ENCODE results near the gene SAPCD1. TPM values are rescaled to one million over a fixed set of nuclear protein-coding genes. Genes with fewer than 3 reads are reported as not detected.

SAPCD1 gene
- polyA plus RNA-seq (2011; rRNA removed) (0.24 and 0.88 TPM in 2 replicates), polyA minus RNA-seq (2011; rRNA and poly(A)+ RNA removed) (not detected in 2 replicates)

- Histone ChIP-seq H3K9me3 (ENCODE audit: control insufficient read depth, insufficient read depth, low read length) (no peaks in the 10 kb centered on the region; the same call in 1 of the 2 replicates), H3K27ac (ENCODE audit: low read depth, low read length) (no peak within 1 kb of the TSS), H3K4me3 (ENCODE audit: low read depth, low read length) (no peak within 1 kb of the TSS), H3K27me3 (ENCODE audit: control insufficient read depth, insufficient read depth, low read length) (no peaks in the 10 kb centered on the region)
- DNase-seq (ENCODE audit: low read depth, low spot score): no peak
- CTCF ChIA-PET: no interaction called here
- no peak for TF ChIP-seq CTCF (IDR thresholded peaks at IDR 0.05; ENCODE audit: low read depth, low read length)
- POLR2A ChIA-PET: no interaction called here
Measured at GRCh38 chr6:31762356-31762755, at the start of gene SAPCD1. SAPCD1 (plus strand) TSS chr6:31762656; CDS start chr6:31763055, 399 bp downstream.

GRCh38 chr6:31713465-31713864 is 49.0 kb upstream of the SAPCD1 start:
- no peak overlapping the region for H3K27ac ChIP-seq (ENCODE audit: low read depth, low read length)
- no peak for DNase-seq (ENCODE audit: low read depth, low spot score)
- no peak for TF ChIP-seq CTCF (IDR thresholded peaks at IDR 0.05; ENCODE audit: low read depth, low read length)
- no peaks in the 10 kb centered on the region for H3K9me3 ChIP-seq (ENCODE audit: control insufficient read depth, insufficient read depth, low read length)
- H3K4me3 ChIP-seq (ENCODE audit: low read depth, low read length): no peak overlapping the region
- peaks cover 34% of the 10 kb centered on the region for H3K27me3 ChIP-seq (ENCODE audit: control insufficient read depth, insufficient read depth, low read length)
- ChIA-PET CTCF (interaction anchor here (1.5 to 2.2 kb wide), 2 partner anchors 10 to 78 kb away, joined by 4 to 6 read pairs; partner anchors contain the start of gene ABHD16A), POLR2A (interaction anchor here (0.8 to 1.1 kb wide), 2 partner anchors 10 to 114 kb away, joined by 3 read pairs; partner anchors contain the start of gene HSPA1B)

GRCh38 chr6:31713991-31714684 is 48.3 kb upstream of the SAPCD1 start:
- TF ChIP-seq CTCF (IDR thresholded peaks at IDR 0.05; ENCODE audit: low read depth, low read length): no peak
- ChIA-PET CTCF (interaction anchor here (1.4 to 2.2 kb wide), 2 partner anchors 10 to 82 kb away, joined by 3 to 6 read pairs; partner anchors contain the start of genes ABHD16A and VARS1), POLR2A (interaction anchor here (0.7 to 1.1 kb wide), 3 partner anchors 10 to 113 kb away, joined by 3 to 5 read pairs (median 3); partner anchors contain the start of gene HSPA1B)
- H3K27me3 ChIP-seq (ENCODE audit: control insufficient read depth, insufficient read depth, low read length): peaks cover 37% of the 10 kb centered on the region
- no peaks in the 10 kb centered on the region for H3K9me3 ChIP-seq (ENCODE audit: control insufficient read depth, insufficient read depth, low read length)
- H3K27ac ChIP-seq (ENCODE audit: low read depth, low read length): no peak overlapping the region
- no peak overlapping the region for H3K4me3 ChIP-seq (ENCODE audit: low read depth, low read length)
- no peak for DNase-seq (ENCODE audit: low read depth, low spot score)

GRCh38 chr6:31715022-31715958 is 47.2 kb upstream of the SAPCD1 start, which contains the start of gene LY6G6D:
LY6G6D (plus strand) TSS chr6:31715348; CDS start chr6:31715356, 8 bp downstream.
- Histone ChIP-seq H3K27me3 (ENCODE audit: control insufficient read depth, insufficient read depth, low read length) (peaks cover 37% of the 10 kb centered on the region), H3K9me3 (ENCODE audit: control insufficient read depth, insufficient read depth, low read length) (no peaks in the 10 kb centered on the region), H3K27ac (ENCODE audit: low read depth, low read length) (no peak within 1 kb of the TSS), H3K4me3 (ENCODE audit: low read depth, low read length) (no peak within 1 kb of the TSS)
- POLR2A ChIA-PET: interaction anchor here (0.6 kb wide), 2 partner anchors 78 to 112 kb away, joined by 4 to 5 read pairs; partner anchors contain the start of gene HSPA1B
- CTCF ChIA-PET: interaction anchor here (1.0 to 1.4 kb wide), 3 partner anchors 14 to 81 kb away, joined by 3 to 4 read pairs (median 3); partner anchors contain the start of gene VARS1
- DNase-seq (ENCODE audit: low read depth, low spot score): no peak
- no peak for TF ChIP-seq CTCF (IDR thresholded peaks at IDR 0.05; ENCODE audit: low read depth, low read length)
